ENCODE results near the gene BDH2. TPM values are rescaled to one million over a fixed set of nuclear protein-coding genes. Genes with fewer than 3 reads are reported as not detected.

BDH2 gene
- total RNA-seq, 1 donor from 2014 or later, result 78.4 TPM

DNA sequence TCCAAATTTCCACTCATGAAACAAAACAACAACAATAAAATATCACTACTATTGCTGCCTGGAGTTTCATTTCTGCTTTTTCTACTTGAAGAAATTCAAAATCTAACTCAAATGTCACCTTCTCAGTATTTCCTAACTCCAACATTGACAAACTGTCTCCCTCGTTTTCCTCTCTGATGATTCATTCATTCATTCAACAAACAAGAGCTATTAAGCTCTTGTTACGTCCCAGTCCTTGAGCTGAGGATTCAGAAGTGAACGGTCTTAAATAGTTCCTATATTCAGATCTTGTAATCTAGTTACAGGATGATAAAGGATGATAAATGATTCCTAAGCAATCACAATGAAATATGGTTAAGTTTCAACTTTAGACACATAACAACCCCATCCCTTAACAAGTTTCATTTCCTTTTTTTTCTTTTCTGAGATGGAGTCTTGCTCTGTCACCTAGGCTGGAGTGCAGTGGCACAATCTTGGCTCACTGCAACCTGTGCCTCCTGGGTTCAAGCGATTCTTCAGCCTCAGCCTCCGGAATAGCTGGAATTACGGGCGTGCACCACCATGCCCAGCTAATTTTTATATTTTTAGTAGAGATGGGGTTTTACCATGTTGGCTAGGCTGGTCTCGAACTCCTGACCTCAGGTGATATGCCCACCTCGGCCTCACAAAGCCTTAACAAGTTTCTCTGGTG lies 24.7 kb downstream of the BDH2 start:
- no peak for TF ChIP-seq CTCF (conservative IDR thresholded peaks at IDR 0.05; ENCODE audit: low read depth, low read length)
- no peak for DNase-seq (ENCODE audit: low read depth)
- peak overlapping the region; percentile 71 for H3K4me3 ChIP-seq (ENCODE audit: low read depth, low read length)

DNA sequence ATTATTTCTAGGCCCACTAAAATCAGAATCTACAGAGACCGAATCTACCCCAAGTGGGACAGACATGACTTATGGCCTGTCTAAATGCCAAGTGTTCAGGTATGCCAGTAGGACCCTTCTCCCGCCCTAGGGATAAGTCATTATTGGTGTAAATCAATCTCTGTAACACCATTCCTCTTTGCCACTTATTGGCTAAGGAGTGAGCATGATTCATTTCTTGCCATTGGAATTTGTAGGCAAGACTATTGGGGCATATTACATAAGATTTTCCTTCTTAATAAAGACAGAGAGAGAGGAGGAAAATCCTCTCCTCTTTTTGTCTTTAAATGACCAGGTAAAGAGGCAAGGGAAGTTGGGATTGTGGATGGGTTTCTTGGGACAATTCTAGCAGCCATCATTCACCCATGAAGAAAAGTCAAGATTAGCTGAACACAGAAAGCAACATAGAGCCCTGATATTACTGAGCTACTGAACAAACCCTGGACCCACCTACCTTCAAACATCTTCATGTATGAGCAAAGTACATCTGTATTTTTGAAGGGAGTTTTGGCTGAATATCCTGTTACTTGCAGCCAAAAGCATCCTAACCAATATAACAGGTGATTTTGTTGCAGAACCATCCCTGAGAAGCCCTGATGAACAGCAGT lies 25.7 kb downstream of the BDH2 start:
- no peak for DNase-seq (ENCODE audit: low read depth)
- no peak overlapping the region for H3K4me3 ChIP-seq (ENCODE audit: low read depth, low read length)
- TF ChIP-seq CTCF (conservative IDR thresholded peaks at IDR 0.05; ENCODE audit: low read depth, low read length), result no peak

GRCh38 chr4:103067841-103068547 lies 31.6 kb downstream of the BDH2 start:
- H3K4me3 ChIP-seq (ENCODE audit: low read depth, low read length), result no peak overlapping the region
- TF ChIP-seq CTCF (conservative IDR thresholded peaks at IDR 0.05; ENCODE audit: low read depth, low read length), result no peak
- no peak for DNase-seq (ENCODE audit: low read depth)

DNA sequence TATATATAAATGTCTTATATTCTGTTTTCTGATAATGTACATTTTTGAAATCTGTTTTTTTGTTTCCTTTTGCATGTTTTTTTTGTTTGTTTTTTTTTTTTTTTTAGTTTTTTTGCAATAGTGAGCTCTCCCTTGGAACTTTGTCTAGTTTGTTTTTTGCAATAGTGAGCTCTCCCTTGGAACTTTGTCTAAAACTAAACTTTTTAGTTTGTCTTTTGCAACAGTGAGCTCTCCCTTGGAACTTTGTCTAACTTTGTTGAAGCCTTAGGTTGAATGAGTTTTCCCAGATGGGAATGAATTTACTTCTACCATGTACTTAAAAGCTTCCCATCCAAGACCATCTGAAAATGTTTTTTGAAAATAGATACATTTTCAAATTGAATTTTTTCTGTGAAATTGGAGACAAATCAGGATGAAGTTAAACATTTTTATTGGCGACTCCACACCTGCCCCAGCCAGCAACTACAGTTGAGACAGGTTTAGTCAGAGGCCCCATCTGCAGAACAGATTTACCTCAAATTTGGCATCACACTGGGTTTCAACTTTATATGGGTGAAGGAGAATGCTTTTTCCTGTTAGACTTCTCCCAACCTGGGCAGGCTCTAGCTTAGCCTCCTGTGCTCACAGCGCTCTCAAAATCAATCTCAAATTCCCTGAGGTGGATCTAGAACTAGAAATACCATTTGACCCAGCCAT lies 39.0 kb downstream of the BDH2 start:
- H3K4me3 ChIP-seq (ENCODE audit: low read depth, low read length), result no peak overlapping the region
- no peak for DNase-seq (ENCODE audit: low read depth)
- no peak for TF ChIP-seq CTCF (conservative IDR thresholded peaks at IDR 0.05; ENCODE audit: low read depth, low read length)

DNA sequence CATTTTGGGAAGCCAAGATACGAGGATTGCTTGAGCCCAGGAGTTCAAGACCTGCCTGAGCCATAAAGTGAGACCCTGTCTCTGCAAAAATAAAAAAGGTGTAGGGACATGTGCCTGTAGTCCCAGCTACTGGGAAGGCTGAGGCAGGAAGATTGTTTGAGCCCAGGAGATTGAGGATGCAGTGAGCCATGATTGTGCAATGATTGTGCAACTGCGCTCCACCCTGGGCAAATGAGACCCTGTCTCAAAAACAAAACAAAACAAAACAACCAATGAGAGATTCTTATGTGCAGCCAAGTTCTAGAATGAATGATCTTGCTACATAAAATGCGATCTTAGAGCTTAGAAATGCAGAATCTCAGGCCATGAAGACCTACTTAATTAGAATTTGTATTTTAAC lies 45.6 kb downstream of the BDH2 start:
- no peak for DNase-seq (ENCODE audit: low read depth)

GRCh38 chr4:103052779-103053178 lies 46.9 kb downstream of the BDH2 start:
- no peak overlapping the region for H3K4me3 ChIP-seq (ENCODE audit: low read depth, low read length)
- no peak for DNase-seq (ENCODE audit: low read depth)
- TF ChIP-seq CTCF (conservative IDR thresholded peaks at IDR 0.05; ENCODE audit: low read depth, low read length), result no peak

More for the DNA sequence above, 45.6 kb downstream of the BDH2 start:
- TF ChIP-seq CTCF (conservative IDR thresholded peaks at IDR 0.05; ENCODE audit: low read depth, low read length), result no peak
- no peak overlapping the region for H3K4me3 ChIP-seq (ENCODE audit: low read depth, low read length)

Measured in epithelial cell of proximal tubule (primary cell).